DOHH2 (cell line): ENCODE results near the gene EIF4EBP2.

Experiments
- H3F3A ChIP-seq: fragments of 200-600 bp; sonication (generic), shearing (Covaris generic); 2 replicates; pipeline ENCODE4 v1.6.0; 2016; ENCODE audit warnings: antibody characterized with exemption, mild to moderate bottlenecking; ENCODE audit not compliant: control insufficient read depth, insufficient read depth
- H3K27ac ChIP-seq: fragments of 200-600 bp; sonication (generic); 2 replicates; pipeline ENCODE4 v1.5.1; 2014; ENCODE audit warnings: low read depth, mild to moderate bottlenecking, low read length, moderate library complexity
- H3K27me3 ChIP-seq: fragments of 200-600 bp; sonication (generic); 2 replicates; pipeline ENCODE4 v1.6.1; 2014; ENCODE audit warnings: mild to moderate bottlenecking, low read length, mixed read lengths; ENCODE audit not compliant: control insufficient read depth
- H3K36me3 ChIP-seq: fragments of 200-600 bp; sonication (generic); 2 replicates; pipeline ENCODE4 v1.6.1; 2014; ENCODE audit warnings: mild to moderate bottlenecking, low read length, moderate library complexity, mixed read lengths; ENCODE audit not compliant: control insufficient read depth
- H3K4me1 ChIP-seq: fragments of 200-600 bp; sonication (generic); 2 replicates; pipeline ENCODE4 v1.6.1; 2014; ENCODE audit warnings: mild to moderate bottlenecking, low read length, mixed read lengths; ENCODE audit not compliant: control insufficient read depth
- H3K4me2 ChIP-seq: fragments of 200-600 bp; sonication (generic); 2 replicates; pipeline ENCODE4 v1.6.0; 2014; ENCODE audit warnings: mild to moderate bottlenecking, low read length, moderate library complexity
- H3K4me3 ChIP-seq: fragments of 200-600 bp; sonication (generic); 2 replicates; pipeline ENCODE4 v1.5.1; 2014; ENCODE audit warnings: mild to moderate bottlenecking, low read length, mixed read lengths
- H3K79me2 ChIP-seq: fragments of 200-600 bp; sonication (generic); 2 replicates; pipeline ENCODE4 v1.6.1; 2014; ENCODE audit warnings: mild to moderate bottlenecking, low read length, mixed read lengths; ENCODE audit not compliant: control insufficient read depth
- H3K9me2 ChIP-seq: fragments of 200-600 bp; sonication (generic); replicated peaks from 2 replicates; pipeline ENCODE4 v1.6.1; 2014; ENCODE audit warnings: mild to moderate bottlenecking, low read length, mixed read lengths; ENCODE audit not compliant: control insufficient read depth
- H3K9me3 ChIP-seq: fragments of 200-600 bp; sonication (generic); 2 replicates; pipeline ENCODE4 v1.6.1; 2014; ENCODE audit warnings: antibody characterized with exemption, low read length, mixed read lengths; ENCODE audit not compliant: control insufficient read depth, insufficient read depth
- H4K20me1 ChIP-seq: fragments of 200-600 bp; sonication (generic); 2 replicates; pipeline ENCODE4 v1.6.0; 2014; ENCODE audit warnings: low read depth, mild to moderate bottlenecking, antibody characterized with exemption, low read length, moderate library complexity; ENCODE audit not compliant: control insufficient read depth, insufficient read depth
- EZH2phosphoT487 ChIP-seq: fragments of 200-600 bp; sonication (generic); IDR thresholded peaks from 2 replicates; pipeline ENCODE4 v1.6.1; 2017; ENCODE audit warnings: borderline replicate concordance, mild to moderate bottlenecking, antibody characterized with exemption, low read length, moderate library complexity, mixed read lengths
- TF ChIP-seq, protein P1 (sequence below): fragments of 200-600 bp; sonication (generic); IDR thresholded peaks from one replicate; pipeline ENCODE4 v1.5.1; 2014; ENCODE audit warnings: antibody characterized with exemption, mild to moderate bottlenecking, low read depth, low read length; ENCODE audit not compliant: poor library complexity, severe bottlenecking

The EIF4EBP2 gene

DNA sequence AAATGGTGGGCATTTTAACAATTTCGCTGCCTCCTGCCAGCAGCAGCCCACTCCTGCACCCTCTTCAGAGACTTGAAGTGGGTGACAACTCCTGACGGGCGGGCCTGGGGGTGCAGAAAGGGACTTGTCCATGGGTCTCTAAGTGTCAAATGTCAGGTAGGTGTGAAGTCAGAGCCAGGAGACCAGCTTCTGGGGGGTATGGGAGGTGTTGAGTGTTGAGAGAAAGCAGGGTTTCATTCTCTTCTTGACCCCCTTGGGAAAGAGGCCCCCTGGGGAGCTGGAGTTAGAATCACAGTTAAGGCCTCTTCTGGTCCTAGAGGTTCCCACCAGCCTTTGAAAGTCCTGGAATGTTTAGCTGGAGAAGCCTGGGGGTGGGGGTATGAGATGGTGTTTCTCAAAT is 63.0 kb downstream of the EIF4EBP2 start:
- Histone ChIP-seq H3K4me3 (no peak overlapping the region), H3K36me3 (no peaks in the 10 kb centered on the region), H3K27ac (no peak overlapping the region), H3K4me2 (no peak overlapping the region), H3F3A (0 out of 2 replicates have a peak, but pooled peaks cover 2% of the 10 kb centered on the region), H3K27me3 (0 out of 2 replicates have a peak, but pooled peaks cover 5% of the 10 kb centered on the region), H3K79me2 (no peaks in the 10 kb centered on the region), H3K9me2 (no peaks in the 10 kb centered on the region), H3K4me1 (peaks cover 17% of the 10 kb centered on the region), H4K20me1 (no peaks in the 10 kb centered on the region), H3K9me3 (no peaks in the 10 kb centered on the region)
- TF ChIP-seq, protein P1, sequence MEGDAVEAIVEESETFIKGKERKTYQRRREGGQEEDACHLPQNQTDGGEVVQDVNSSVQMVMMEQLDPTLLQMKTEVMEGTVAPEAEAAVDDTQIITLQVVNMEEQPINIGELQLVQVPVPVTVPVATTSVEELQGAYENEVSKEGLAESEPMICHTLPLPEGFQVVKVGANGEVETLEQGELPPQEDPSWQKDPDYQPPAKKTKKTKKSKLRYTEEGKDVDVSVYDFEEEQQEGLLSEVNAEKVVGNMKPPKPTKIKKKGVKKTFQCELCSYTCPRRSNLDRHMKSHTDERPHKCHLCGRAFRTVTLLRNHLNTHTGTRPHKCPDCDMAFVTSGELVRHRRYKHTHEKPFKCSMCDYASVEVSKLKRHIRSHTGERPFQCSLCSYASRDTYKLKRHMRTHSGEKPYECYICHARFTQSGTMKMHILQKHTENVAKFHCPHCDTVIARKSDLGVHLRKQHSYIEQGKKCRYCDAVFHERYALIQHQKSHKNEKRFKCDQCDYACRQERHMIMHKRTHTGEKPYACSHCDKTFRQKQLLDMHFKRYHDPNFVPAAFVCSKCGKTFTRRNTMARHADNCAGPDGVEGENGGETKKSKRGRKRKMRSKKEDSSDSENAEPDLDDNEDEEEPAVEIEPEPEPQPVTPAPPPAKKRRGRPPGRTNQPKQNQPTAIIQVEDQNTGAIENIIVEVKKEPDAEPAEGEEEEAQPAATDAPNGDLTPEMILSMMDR, result no peak
- no peak for TF ChIP-seq EZH2phosphoT487

DNA sequence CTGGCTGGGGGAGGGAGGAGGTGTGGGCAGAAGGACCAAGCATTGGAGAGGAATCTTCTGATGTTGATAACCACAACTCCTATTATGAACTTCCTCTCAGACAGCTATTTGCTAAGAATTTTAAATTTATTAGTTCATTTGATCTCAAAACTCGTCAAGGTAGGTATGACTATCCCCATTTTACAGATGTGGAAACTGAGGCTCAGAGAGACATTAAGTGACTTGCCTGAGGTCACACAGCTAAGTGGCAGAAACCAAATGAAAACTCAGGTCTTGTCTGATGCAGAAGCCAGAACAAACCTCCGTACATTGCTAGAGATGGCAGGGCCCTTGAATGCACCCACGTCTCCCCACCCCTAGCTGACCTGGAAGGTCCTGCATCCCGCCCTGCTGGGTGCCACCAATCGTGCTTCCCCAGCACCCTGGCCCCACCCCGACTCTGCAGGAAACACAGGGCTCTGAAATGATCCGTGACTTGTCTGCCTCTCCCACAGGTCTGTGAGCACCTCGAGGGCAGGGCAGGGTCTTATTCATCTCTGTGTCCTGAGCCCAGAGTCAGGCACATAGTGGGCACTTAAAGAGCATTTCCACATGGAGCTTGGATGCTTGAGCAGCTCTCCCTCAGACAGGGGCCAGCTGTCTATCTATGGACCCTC is 69.0 kb downstream of the EIF4EBP2 start:
- Histone ChIP-seq H3K4me3 (no peak overlapping the region), H3F3A (peaks cover 10% of the 10 kb centered on the region), H3K27me3 (0 out of 2 replicates have a peak, but pooled peaks cover 2% of the 10 kb centered on the region), H3K9me2 (no peaks in the 10 kb centered on the region), H3K4me2 (no peak overlapping the region), H4K20me1 (no peaks in the 10 kb centered on the region), H3K9me3 (no peaks in the 10 kb centered on the region), H3K36me3 (no peaks in the 10 kb centered on the region), H3K79me2 (no peaks in the 10 kb centered on the region), H3K27ac (no peak overlapping the region), H3K4me1 (peaks cover 33% of the 10 kb centered on the region)
- TF ChIP-seq EZH2phosphoT487, result no peak
- TF ChIP-seq, protein P1, result no peak

GRCh38 chr10:70474780-70475179 is 70.8 kb downstream of the EIF4EBP2 start:
- H4K20me1 ChIP-seq, result no peaks in the 10 kb centered on the region
- H3K79me2 ChIP-seq, result peaks cover 10% of the 10 kb centered on the region
- no peak overlapping the region for H3K4me2 ChIP-seq
- H3K4me3 ChIP-seq, result no peak overlapping the region
- no peak overlapping the region for H3K27ac ChIP-seq
- TF ChIP-seq EZH2phosphoT487, result no peak
- TF ChIP-seq, protein P1, result no peak
- H3K27me3 ChIP-seq, result no peaks in the 10 kb centered on the region
- no peaks in the 10 kb centered on the region for H3K9me2 ChIP-seq
- no peaks in the 10 kb centered on the region for H3K9me3 ChIP-seq
- peaks cover 27% of the 10 kb centered on the region for H3K4me1 ChIP-seq
- H3F3A ChIP-seq, result peaks cover 8% of the 10 kb centered on the region
- H3K36me3 ChIP-seq, result peaks cover 7% of the 10 kb centered on the region
